Measurements from ENCODE around the gene KATNIP.

KATNIP gene

GRCh38 chr16:27549746-27550581 is at the start of gene KATNIP, which contains the start of gene GTF3C1:
TSS of gene KATNIP (plus strand) at chr16:27550144. CDS start at chr16:27550171, 27 bp downstream.
TSS of gene GTF3C1 (minus strand) at chr16:27549913. CDS start at chr16:27549890, 23 bp downstream.
- DNase-seq, result peak; percentile 100

- no peak for DNase-seq
These were observed 49.1 kb upstream of the KATNIP start for GRCh38 chr16:27500801-27501200.

GRCh38 chr16:27503662-27504061 is 46.3 kb upstream of the KATNIP start:
- DNase-seq, result no peak

- no peak for DNase-seq
These were observed 44.4 kb upstream of the KATNIP start for GRCh38 chr16:27505297-27506236.

GRCh38 chr16:27506771-27507170 is 43.2 kb upstream of the KATNIP start:
- DNase-seq, result no peak

- no peak for DNase-seq
These were observed 41.5 kb upstream of the KATNIP start for GRCh38 chr16:27508476-27508875.

GRCh38 chr16:27511657-27512448 is 38.1 kb upstream of the KATNIP start:
- no peak for DNase-seq

GRCh38 chr16:27514806-27515205 is 35.1 kb upstream of the KATNIP start:
- no peak for DNase-seq

- peak; percentile 16 for DNase-seq
These were observed 34.0 kb upstream of the KATNIP start for GRCh38 chr16:27515874-27516353.

GRCh38 chr16:27516365-27516764 is 33.6 kb upstream of the KATNIP start:
- DNase-seq, result no peak

- DNase-seq, result no peak
These were observed 32.3 kb upstream of the KATNIP start for GRCh38 chr16:27517664-27518063.

- no peak for DNase-seq
These were observed 31.7 kb upstream of the KATNIP start for GRCh38 chr16:27518226-27518625.

GRCh38 chr16:27520982-27521673 is 28.8 kb upstream of the KATNIP start:
- no peak for DNase-seq

- no peak for DNase-seq
These were observed 27.7 kb upstream of the KATNIP start for GRCh38 chr16:27522173-27522707.

GRCh38 chr16:27526180-27526579 is 23.8 kb upstream of the KATNIP start:
- no peak for DNase-seq

- no peak for DNase-seq
These were observed 21.6 kb upstream of the KATNIP start for GRCh38 chr16:27528294-27528693.

GRCh38 chr16:27529962-27530361 is 20.0 kb upstream of the KATNIP start:
- no peak for DNase-seq

GRCh38 chr16:27531186-27531585 is 18.8 kb upstream of the KATNIP start:
- no peak for DNase-seq

- no peak for DNase-seq
These were observed 17.8 kb upstream of the KATNIP start for GRCh38 chr16:27531826-27532800.

GRCh38 chr16:27534256-27534655 is 15.7 kb upstream of the KATNIP start:
- no peak for DNase-seq
